WERI-Rb-1 (cell line): Measurements from ENCODE around the gene HS3ST1.

Source experiments
- DNase-seq: peaks from one replicate; pipeline ENCODE4 v3.0.0-alpha.2; 2020
- H3K27ac ChIP-seq: fragments of 250-450 bp; sonication (Bioruptor Pico); 2 replicates; pipeline ENCODE4 v1.5.1; 2020; ENCODE audit warnings: mild to moderate bottlenecking, moderate library complexity
- H3K27me3 ChIP-seq: fragments of 250-450 bp; sonication (Bioruptor Pico); 2 replicates; pipeline ENCODE4 v1.5.1; 2021; ENCODE audit warnings: mild to moderate bottlenecking, low read depth, moderate library complexity; ENCODE audit not compliant: insufficient read depth, severe bottlenecking
- H3K36me3 ChIP-seq: fragments of 250-450 bp; sonication (Bioruptor Pico); 2 replicates; pipeline ENCODE4 v1.5.1; 2020; ENCODE audit warnings: mild to moderate bottlenecking, moderate library complexity
- H3K4me3 ChIP-seq: 2 replicates; pipeline ENCODE4 v1.5.1; 2011; ENCODE audit warnings: low read depth, mild to moderate bottlenecking, control low read depth, low read length
- H3K9me3 ChIP-seq: fragments of 250-450 bp; sonication (Bioruptor Pico); 2 replicates; pipeline ENCODE4 v1.5.1; 2021; ENCODE audit warnings: mild to moderate bottlenecking, moderate library complexity; ENCODE audit not compliant: severe bottlenecking
- TF ChIP-seq, protein P1 (sequence below): IDR thresholded peaks from 2 replicates; pipeline ENCODE4 v1.5.1; 2011; ENCODE audit warnings: low read depth, mild to moderate bottlenecking, control low read depth, inconsistent platforms, low read length

HS3ST1 gene

DNA sequence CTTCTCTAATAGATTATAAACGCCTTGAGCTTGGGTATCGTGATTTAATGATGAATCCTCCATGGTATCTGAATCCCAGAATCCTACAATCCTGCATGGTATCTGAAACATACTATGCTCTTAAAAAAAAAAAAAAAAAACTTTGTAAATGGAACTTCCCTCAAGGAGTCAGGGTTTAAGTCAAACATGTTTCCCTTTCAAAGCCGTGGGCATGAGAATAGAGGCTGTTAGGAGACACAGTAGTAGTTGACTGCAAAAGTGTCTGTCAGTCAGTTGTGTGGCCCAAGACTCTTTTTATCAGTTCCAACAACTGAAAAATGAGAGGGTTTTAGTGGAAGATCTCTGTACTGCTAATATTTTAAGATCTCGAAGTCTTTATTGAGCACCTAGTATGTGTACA lies 2.4 kb upstream of the HS3ST1 start:
- Histone ChIP-seq H3K27ac (no peak overlapping the region), H3K36me3 (no peaks in the 10 kb centered on the region), H3K9me3 (no peaks in the 10 kb centered on the region), H3K4me3 (no peak overlapping the region), H3K27me3 (peaks cover 15% of the 10 kb centered on the region)
- no peak for DNase-seq
- TF ChIP-seq, protein P1, sequence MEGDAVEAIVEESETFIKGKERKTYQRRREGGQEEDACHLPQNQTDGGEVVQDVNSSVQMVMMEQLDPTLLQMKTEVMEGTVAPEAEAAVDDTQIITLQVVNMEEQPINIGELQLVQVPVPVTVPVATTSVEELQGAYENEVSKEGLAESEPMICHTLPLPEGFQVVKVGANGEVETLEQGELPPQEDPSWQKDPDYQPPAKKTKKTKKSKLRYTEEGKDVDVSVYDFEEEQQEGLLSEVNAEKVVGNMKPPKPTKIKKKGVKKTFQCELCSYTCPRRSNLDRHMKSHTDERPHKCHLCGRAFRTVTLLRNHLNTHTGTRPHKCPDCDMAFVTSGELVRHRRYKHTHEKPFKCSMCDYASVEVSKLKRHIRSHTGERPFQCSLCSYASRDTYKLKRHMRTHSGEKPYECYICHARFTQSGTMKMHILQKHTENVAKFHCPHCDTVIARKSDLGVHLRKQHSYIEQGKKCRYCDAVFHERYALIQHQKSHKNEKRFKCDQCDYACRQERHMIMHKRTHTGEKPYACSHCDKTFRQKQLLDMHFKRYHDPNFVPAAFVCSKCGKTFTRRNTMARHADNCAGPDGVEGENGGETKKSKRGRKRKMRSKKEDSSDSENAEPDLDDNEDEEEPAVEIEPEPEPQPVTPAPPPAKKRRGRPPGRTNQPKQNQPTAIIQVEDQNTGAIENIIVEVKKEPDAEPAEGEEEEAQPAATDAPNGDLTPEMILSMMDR = no peak

DNA sequence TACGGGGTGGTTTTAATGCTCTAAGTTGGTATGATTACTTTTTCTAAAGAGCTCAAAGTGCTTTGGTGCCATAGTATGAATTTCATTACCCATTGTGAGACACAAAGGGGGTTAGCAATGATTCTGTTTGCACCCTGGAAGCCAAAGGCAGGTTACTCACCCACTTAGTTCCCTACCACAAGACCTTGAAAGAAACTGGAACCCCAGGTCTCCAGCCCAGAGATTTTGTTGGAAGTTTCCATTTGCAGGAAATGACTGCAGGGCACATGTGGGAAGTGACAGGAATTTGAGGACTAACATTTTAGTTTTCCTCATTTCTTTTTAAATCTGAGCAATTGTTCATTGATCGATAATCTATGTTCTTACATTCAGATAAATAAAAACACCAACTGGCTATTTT lies 1.8 kb upstream of the HS3ST1 start:
- no peaks in the 10 kb centered on the region for H3K36me3 ChIP-seq
- H3K27ac ChIP-seq = no peak overlapping the region
- TF ChIP-seq, protein P1 = no peak
- H3K4me3 ChIP-seq = no peak overlapping the region
- H3K9me3 ChIP-seq = no peaks in the 10 kb centered on the region
- DNase-seq = no peak
- peaks cover 15% of the 10 kb centered on the region for H3K27me3 ChIP-seq

DNA sequence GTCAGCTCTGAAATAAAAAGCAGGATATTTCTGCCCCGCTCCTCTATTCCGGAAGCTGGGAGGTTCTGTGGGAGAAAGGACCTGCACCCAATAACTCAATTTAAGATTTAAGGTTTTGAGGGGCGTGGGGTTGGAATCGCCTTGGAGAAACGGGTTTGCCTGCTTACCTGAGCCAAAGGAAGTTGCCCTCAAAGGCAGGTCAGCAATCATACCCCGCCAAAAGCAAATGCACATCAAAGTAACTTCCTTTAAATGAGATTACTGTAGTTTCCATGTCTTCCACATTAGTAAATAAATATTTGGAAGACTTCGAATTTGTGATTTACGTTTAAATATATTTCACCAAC lies 978 bp upstream of the HS3ST1 start:
- peaks cover 15% of the 10 kb centered on the region for H3K27me3 ChIP-seq
- H3K27ac ChIP-seq = no peak overlapping the region
- TF ChIP-seq, protein P1 = no peak
- no peak for DNase-seq
- no peak overlapping the region for H3K4me3 ChIP-seq
- H3K9me3 ChIP-seq = no peaks in the 10 kb centered on the region
- no peaks in the 10 kb centered on the region for H3K36me3 ChIP-seq

DNA sequence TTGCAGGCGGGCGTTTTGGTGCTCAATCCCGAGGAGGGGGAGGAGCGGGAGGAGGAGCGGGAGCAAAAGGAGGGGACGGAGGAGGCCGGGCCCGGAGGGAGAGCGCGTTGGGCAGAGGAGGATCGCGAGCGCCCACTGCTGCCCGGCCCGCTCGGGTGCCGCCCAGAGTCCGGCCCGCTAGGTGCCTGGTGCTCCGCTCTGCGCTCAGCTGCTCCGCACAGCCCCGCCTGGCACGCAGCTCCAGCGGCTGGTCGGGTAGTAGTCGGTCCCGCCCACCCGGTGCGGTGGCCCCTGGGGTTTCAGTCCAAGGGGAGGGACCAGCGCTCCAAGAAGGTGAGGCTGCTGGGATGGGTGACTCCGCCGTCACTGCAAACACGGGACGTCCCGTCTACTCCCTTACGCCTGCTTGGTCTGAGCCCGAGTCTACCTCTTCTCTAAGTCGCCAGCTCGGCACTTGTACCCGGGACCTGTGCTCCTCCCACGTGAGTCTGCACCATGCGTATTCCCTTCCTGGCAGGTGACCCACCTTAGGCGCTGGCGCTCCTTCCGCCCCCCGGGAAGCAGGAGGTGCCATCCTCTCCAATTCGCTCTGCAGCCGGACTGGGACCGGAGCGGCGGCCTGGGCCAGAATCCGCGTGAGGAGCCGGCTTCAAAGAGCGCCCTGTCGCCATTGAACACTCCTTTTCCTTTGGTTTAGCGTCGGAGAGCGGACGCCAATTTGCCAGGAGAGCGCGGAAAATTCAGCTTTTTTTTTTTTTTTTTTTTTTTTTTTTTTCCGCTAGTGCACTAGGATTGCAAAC lies 405 bp upstream of the HS3ST1 start:
- peaks cover 15% of the 10 kb centered on the region for H3K27me3 ChIP-seq
- H3K27ac ChIP-seq = no peak overlapping the region
- H3K4me3 ChIP-seq = peak overlapping the region; percentile 64
- peak; percentile 89 for DNase-seq
- TF ChIP-seq, protein P1 = peak; percentile 98
- no peaks in the 10 kb centered on the region for H3K36me3 ChIP-seq
- H3K9me3 ChIP-seq = no peaks in the 10 kb centered on the region

DNA sequence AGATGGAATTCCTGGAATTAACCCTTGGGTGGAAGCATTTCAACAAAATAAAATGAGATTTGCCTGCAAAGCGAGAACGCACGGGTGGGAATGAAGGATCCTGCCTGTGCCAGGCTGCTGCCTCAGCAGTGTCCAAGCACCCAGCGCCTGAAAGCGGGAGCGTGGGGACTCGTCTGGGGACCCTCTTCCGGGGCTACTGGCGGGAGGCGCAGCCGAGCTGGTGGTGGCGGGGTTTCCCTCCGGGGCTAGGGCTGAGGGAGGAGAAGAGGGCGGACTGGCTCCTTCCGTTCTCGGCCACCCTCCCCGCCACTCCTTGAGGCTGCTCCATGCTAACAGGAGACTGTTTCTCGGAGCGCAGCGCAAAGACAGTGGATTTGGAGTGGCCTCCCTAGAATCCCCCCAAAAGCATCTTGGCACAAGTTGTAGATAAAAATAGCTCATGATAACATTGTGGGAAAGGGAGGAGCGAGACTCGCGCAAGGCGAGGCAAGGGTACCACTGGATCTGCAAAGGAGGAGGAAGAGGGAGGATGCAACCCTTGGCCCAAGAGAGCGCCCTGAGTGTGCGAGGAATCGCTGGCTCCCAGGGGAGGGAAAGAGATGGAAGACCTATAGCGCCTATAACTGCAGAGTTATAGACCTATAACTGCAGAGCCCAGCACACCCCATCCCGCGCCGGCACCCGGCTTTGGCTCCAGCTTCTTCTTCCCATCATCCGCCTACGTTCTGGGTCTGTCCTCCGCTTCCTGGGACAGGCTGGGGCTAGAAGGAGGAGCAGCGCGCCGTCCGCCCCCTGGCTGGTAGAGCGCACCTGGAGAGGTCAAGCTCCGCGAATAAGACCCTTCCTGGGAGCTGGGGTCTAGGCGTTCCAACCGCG lies 1.3 kb downstream of the HS3ST1 start:
- no peak overlapping the region for H3K27ac ChIP-seq
- no peak overlapping the region for H3K4me3 ChIP-seq

More for the DNA sequence above, 1.3 kb downstream of the HS3ST1 start:
- TF ChIP-seq, protein P1 = no peak
- H3K36me3 ChIP-seq = no peaks in the 10 kb centered on the region
- DNase-seq = no peak
- H3K9me3 ChIP-seq = no peaks in the 10 kb centered on the region
- H3K27me3 ChIP-seq = peaks cover 15% of the 10 kb centered on the region
